Common myeloid progenitor, CD34-positive (primary cell): ENCODE measurements around the gene GNAS-AS1.

ENCODE experiments used
- CTCF ChIA-PET: fragments of 350-600 bp; sonication (Branson Sonifier 250); formaldehyde crosslinking; loops from one replicate; lab custom pipeline; 2021; ENCODE audit warnings: antibody characterized with exemption; lab: Charles Lee
- POLR2A ChIA-PET: fragments of 350-600 bp; sonication (Branson Sonifier 250); formaldehyde crosslinking; loops from one replicate; lab custom pipeline; 2021; ENCODE audit warnings: antibody characterized with exemption; lab: Charles Lee
- DNase-seq, 3 donors: peaks; one replicate each; pipeline versions ENCODE4 v3.0.0 to v3.0.0-alpha.2; 2013
- H3K27ac ChIP-seq, 2 experiments: 1 replicate in 1 of 2; 2 replicates in 1 of 2; pipeline ENCODE4 v1.7.0; 2013; ENCODE audit warnings: inconsistent platforms in 2 of 2, low read length in 2 of 2, mild to moderate bottlenecking in 2 of 2, low read depth in 1 of 2, moderate library complexity in 1 of 2; ENCODE audit not compliant: severe bottlenecking in 2 of 2, insufficient read depth in 1 of 2, poor library complexity in 1 of 2
- H3K27me3 ChIP-seq, 5 experiments: replicated peaks in 2 of 5; 1 replicate in 3 of 5; 2 replicates in 2 of 5; pipeline versions ENCODE4 v1.6.1 to v1.7.0; 2013; ENCODE audit warnings: low read length in 4 of 5, mild to moderate bottlenecking in 2 of 5, moderate library complexity in 2 of 5, inconsistent platforms in 1 of 5; ENCODE audit not compliant: insufficient read depth in 5 of 5, control insufficient read depth in 4 of 5
- H3K36me3 ChIP-seq, 4 experiments: 1 replicate in 2 of 4; 2 replicates in 2 of 4; pipeline versions ENCODE4 v1.6.1 to v1.7.0; 2013; ENCODE audit warnings: low read length in 3 of 4, control low read depth in 1 of 4, mild to moderate bottlenecking in 1 of 4; ENCODE audit not compliant: control insufficient read depth in 4 of 4, insufficient read depth in 4 of 4
- H3K4me1 ChIP-seq, 4 experiments: 1 replicate in 3 of 4; 2 replicates in 1 of 4; pipeline versions ENCODE4 v1.6.1 to v1.7.1; 2013; ENCODE audit warnings: low read length in 3 of 4, mild to moderate bottlenecking in 3 of 4, control low read depth in 1 of 4, inconsistent platforms in 1 of 4, moderate library complexity in 1 of 4; ENCODE audit not compliant: control insufficient read depth in 4 of 4, insufficient read depth in 4 of 4; ENCODE audit errors: control extremely low read depth in 1 of 4
- H3K4me3 ChIP-seq, 7 experiments: 1 replicate in 4 of 7; 2 replicates in 3 of 7; pipeline versions ENCODE4 v1.5.1 to v1.7.0; 2013; ENCODE audit warnings: mild to moderate bottlenecking in 7 of 7, low read length in 6 of 7, moderate library complexity in 6 of 7, inconsistent platforms in 2 of 7, low read depth in 2 of 7, control low read depth in 1 of 7; ENCODE audit not compliant: insufficient read depth in 4 of 7, control insufficient read depth in 1 of 7; ENCODE audit errors: extremely low read depth in 1 of 7
- H3K9me3 ChIP-seq, 5 experiments: 1 replicate in 4 of 5; 2 replicates in 1 of 5; pipeline versions ENCODE4 v1.6.1 to v1.7.1; 2013; ENCODE audit warnings: low read length in 4 of 5, mild to moderate bottlenecking in 2 of 5, inconsistent platforms in 1 of 5, low read depth in 1 of 5, moderate library complexity in 1 of 5; ENCODE audit not compliant: control insufficient read depth in 4 of 5, insufficient read depth in 2 of 5; ENCODE audit errors: control extremely low read depth in 1 of 5
- WGBS: methylation state at CpG from one replicate; pipeline ENCODE4 v1.1.5; 2013; ENCODE audit not compliant: insufficient coverage; 5-methylcytosine and 5-hydroxymethylcytosine counted together

Gene GNAS-AS1

DNA sequence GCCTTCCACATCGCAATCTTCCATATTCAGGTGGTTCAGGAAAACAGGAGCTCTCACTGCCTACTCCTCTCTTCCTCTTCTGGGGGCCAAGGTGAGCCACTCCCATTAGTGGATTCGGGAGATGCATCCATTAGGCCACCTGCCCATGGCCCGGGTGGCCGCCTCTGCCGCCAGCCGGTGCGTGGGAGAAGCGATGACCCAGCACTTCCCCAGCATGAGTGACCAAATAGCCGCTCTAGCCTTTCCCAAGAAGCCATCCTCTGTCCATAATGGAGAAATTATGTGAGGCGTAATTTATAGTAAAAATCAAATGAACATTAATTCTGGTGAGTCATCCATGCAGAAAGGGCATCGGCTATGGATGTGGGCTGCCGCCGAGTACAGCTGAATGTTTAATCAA lies 39.4 kb downstream of the GNAS-AS1 start:
- Histone ChIP-seq H3K4me1 (no peaks in the 10 kb centered on the region), H3K27me3 (peaks cover 0 to 12% (median 3%) of the 10 kb centered on the region in 5 experiments), H3K27ac (no peak overlapping the region), H3K36me3 (no peaks in the 10 kb centered on the region), H3K4me3 (no peak overlapping the region), H3K9me3 (peaks cover 0 to 5% (median 0%) of the 10 kb centered on the region in 5 experiments)
- 93% methylated on average over 8 of the region's 13 CpGs for WGBS
- DNase-seq, result no peak
- POLR2A ChIA-PET, result no interaction called here
- CTCF ChIA-PET, result no interaction called here

DNA sequence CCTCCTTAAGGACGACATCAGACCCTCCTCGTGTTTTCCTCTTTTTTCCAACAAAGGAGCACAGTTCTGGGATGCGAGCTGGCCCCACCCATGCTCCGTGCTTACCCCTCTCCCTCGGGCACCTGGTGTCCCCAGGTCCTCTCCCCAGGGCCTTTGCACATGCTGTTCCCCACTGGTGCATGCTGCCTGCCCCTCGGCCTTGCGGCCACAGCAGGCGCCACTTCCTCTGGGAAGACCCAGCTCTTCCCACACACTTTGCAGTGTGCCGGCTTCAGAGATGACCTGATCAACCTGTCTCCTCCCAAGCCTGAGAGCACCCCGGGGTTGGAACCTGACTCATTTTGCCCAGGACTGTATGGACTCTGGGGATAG lies 39.8 kb downstream of the GNAS-AS1 start:
- H3K4me1 ChIP-seq, result no peaks in the 10 kb centered on the region

DNA sequence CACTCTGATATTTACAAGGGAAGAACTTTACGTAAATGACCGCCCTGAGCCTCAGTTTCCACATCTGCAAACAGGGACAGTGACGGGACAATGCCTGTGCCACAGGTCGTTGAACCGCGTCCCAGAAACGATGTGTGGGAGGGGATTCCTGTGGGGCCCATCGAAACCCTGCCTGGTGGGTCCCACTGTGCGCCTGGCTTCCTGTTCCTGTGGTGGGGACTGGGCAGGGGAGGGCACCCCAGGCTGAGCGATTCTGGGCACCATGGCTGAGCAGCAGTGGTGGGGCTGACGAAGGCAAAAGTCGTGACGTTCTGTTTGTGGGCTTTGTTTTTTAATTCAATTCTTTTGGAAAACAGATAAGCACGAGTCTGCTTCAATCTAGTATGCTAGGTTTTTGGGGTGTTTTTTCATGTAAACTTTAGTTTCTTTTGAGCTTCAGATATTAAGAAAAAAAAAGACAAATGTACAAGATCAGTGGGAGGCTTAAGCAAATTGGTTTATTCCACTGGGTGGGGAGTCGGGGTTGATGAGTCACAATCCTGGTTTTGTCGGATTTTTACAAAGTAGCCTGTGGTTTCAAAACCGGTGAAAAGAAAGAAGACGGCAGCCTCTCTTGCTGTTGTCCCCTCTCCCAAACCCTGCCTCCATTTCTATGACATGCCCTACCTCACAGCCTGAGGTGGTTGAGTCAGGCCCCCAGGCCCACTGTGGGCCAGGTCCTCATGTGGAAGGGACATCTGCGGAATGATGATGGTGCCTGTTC lies 40.4 kb downstream of the GNAS-AS1 start:
- Histone ChIP-seq H3K27me3 (peaks cover 0 to 21% (median 7%) of the 10 kb centered on the region in 5 experiments), H3K27ac (no peak overlapping the region), H3K4me3 (no peak overlapping the region), H3K36me3 (no peaks in the 10 kb centered on the region), H3K9me3 (peaks cover 0 to 5% (median 0%) of the 10 kb centered on the region in 5 experiments), H3K4me1 (no peaks in the 10 kb centered on the region)
- no peak for DNase-seq
- POLR2A ChIA-PET, result no interaction called here
- 94% methylated on average over 16 of the region's 19 CpGs for WGBS
- CTCF ChIA-PET, result no interaction called here

More for the DNA sequence above, 39.8 kb downstream of the GNAS-AS1 start:
- Histone ChIP-seq H3K36me3 (no peaks in the 10 kb centered on the region), H3K4me3 (no peak overlapping the region), H3K9me3 (peaks cover 0 to 5% (median 0%) of the 10 kb centered on the region in 5 experiments), H3K27me3 (peaks cover 0 to 15% (median 4%) of the 10 kb centered on the region in 5 experiments), H3K27ac (no peak overlapping the region)
- no peak for DNase-seq
- whole genome bisulfite sequencing, result 95% methylated on average over 10 of the region's 10 CpGs
- POLR2A ChIA-PET, result no interaction called here
- CTCF ChIA-PET, result no interaction called here

DNA sequence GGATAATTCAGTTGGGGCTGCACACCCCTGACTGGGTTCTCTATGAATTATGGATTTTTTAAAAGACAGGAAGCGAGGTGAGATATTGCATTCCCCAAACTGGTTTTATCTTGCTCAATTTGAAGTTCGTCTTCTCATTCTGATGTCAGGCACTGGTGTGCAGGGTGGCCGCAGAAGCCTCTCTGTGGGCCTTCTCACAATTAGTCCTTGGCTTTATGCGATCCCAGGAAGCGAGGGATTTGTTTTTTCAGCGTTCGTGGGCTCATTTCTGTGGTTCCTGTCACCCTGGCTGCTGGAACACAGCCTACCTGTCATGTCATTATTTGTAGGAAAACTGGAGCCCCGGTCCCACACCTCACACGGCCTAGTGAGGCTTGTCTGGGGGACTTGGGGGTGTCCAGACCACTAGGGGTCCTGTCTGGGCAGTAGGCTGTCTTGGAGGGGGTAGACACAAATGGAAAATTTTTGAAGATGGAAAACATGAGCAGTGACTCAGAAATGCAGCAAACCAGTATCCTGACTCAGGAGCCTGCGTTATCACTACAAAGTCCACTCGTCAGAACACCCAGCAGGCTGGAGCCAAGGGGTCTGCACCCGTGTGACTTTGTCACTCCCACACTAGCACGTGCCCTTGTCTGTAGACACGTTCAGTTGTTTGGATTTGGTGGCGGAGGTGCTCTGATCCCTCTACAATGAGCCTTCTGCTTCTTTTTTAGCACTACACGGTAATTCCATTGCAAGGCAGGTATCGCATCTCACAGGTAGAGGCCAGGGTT lies 42.2 kb downstream of the GNAS-AS1 start:
- H3K27ac ChIP-seq, result no peak overlapping the region
- H3K4me1 ChIP-seq, result no peaks in the 10 kb centered on the region
- no peak overlapping the region for H3K4me3 ChIP-seq
- POLR2A ChIA-PET, result no interaction called here
- peaks cover 0 to 36% (median 8%) of the 10 kb centered on the region in 5 experiments for H3K27me3 ChIP-seq
- CTCF ChIA-PET, result no interaction called here
- 87% methylated on average over 15 of the region's 17 CpGs for WGBS
- no peak for DNase-seq
- H3K36me3 ChIP-seq, result no peaks in the 10 kb centered on the region
- H3K9me3 ChIP-seq, result peaks cover 0 to 4% (median 0%) of the 10 kb centered on the region in 5 experiments

DNA sequence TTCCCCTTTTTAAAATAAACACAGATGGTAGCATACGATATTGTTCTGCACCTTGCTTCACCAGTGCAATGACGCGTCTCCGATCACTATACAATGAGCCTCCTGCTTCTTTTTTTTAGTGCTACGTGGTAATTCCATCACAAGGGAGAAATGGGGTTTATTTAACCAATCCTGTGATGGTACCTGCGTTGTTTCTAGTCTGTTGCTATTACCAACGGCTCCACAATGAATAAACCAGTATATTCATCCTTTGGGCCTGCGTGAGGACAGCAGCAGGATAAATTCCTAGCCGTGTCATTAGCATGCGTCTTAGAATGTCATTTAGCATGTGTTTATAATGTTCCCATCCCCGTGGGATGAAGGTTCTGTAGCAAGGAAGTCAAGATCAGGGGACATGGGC lies 42.9 kb downstream of the GNAS-AS1 start:
- peaks cover 0 to 42% (median 15%) of the 10 kb centered on the region in 5 experiments for H3K27me3 ChIP-seq
- no peak overlapping the region for H3K27ac ChIP-seq
- WGBS, result 96% methylated on average over 11 of the region's 11 CpGs
- H3K36me3 ChIP-seq, result no peaks in the 10 kb centered on the region
- ChIA-PET POLR2A (no interaction called here), CTCF (no interaction called here)
- H3K4me1 ChIP-seq, result no peaks in the 10 kb centered on the region
- no peak overlapping the region for H3K4me3 ChIP-seq
- no peak for DNase-seq
- peaks cover 0 to 4% (median 0%) of the 10 kb centered on the region in 5 experiments for H3K9me3 ChIP-seq

DNA sequence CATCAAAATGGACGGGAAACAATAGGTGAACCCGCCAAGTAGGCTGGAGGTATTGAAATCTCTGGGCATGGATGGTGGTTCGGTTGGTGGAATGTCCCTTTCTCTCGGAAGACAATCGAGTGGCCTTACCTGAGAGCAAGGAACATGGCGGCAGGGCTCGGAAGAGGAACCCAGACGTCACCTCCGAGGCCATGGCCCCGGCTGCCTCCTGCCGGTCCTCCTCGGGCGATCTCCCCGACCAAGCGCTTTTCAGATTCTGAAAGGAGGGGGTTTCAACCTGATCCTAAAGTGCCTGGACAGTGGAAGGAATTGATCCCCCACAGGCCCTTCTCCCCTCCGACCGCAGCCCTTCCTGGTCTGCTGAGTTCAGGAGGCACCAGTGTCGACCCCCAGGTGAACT lies 47.2 kb downstream of the GNAS-AS1 start:
- H3K36me3 ChIP-seq, result no peaks in the 10 kb centered on the region
- H3K9me3 ChIP-seq, result no peaks in the 10 kb centered on the region
- ChIA-PET CTCF (no interaction called here), POLR2A (no interaction called here)
- WGBS, result 92% methylated on average over 18 of the region's 18 CpGs
- DNase-seq, result no peak
- no peak overlapping the region for H3K27ac ChIP-seq
- no peak overlapping the region for H3K4me3 ChIP-seq
- H3K4me1 ChIP-seq, result no peaks in the 10 kb centered on the region
- H3K27me3 ChIP-seq, result peaks cover 0 to 61% (median 19%) of the 10 kb centered on the region in 5 experiments

DNA sequence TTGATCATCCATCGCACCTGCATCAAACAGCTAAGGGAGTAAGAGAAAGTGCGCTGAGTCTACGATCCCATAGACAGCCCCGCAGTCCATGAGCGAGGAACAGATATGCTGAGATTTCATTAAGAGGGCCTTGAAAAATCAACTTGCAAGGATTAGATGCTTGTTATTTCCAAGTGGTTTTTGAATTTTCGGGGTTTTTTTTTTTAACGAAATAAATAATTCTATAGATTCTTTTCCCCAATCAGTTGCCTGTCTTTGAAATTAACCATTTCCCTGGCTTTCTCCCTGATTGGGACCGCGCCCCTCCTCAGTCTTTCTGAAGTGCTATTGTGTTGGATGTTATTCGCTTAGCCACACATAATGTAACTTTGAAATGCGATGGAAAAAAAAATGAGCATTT lies 48.6 kb downstream of the GNAS-AS1 start:
- WGBS, result 89% methylated on average over 6 of the region's 11 CpGs
- CTCF ChIA-PET, result no interaction called here

More for the DNA sequence above, 48.6 kb downstream of the GNAS-AS1 start:
- H3K4me3 ChIP-seq, result no peak overlapping the region
- H3K9me3 ChIP-seq, result no peaks in the 10 kb centered on the region
- no peaks in the 10 kb centered on the region for H3K4me1 ChIP-seq
- H3K27me3 ChIP-seq, result peaks cover 0 to 61% (median 18%) of the 10 kb centered on the region in 5 experiments
- no peak overlapping the region for H3K27ac ChIP-seq
- DNase-seq, result no peak
- POLR2A ChIA-PET, result no interaction called here
- no peaks in the 10 kb centered on the region for H3K36me3 ChIP-seq
